Measurements from ENCODE around the gene XXYLT1. TPM values are rescaled to one million over a fixed set of nuclear protein-coding genes. Genes with fewer than 3 reads are reported as not detected.
A peak's percentile ranks its signal among the peaks of the same experiment; 100 is the strongest.

Gene XXYLT1
- total RNA-seq, 4 donors from 2014 or later, result 9.7 to 30.1 (median 17.7) TPM

GRCh38 chr3:195135917-195136316, 135.0 kb downstream of the XXYLT1 start:
- H3K4me3 ChIP-seq (ENCODE audit: low read depth, poor library complexity, severe bottlenecking), result no peak overlapping the region
- 75 to 90% methylated on average over 7 to 8 of the region's 8 CpGs for WGBS, 2 donors
- intact Hi-C loops (cut with DNase I; ENCODE audit: low total_unique reads), result no loop called here
- TF ChIP-seq POLR2A (IDR thresholded peaks at IDR 0.05), result no peak
- TF ChIP-seq, protein P1, sequence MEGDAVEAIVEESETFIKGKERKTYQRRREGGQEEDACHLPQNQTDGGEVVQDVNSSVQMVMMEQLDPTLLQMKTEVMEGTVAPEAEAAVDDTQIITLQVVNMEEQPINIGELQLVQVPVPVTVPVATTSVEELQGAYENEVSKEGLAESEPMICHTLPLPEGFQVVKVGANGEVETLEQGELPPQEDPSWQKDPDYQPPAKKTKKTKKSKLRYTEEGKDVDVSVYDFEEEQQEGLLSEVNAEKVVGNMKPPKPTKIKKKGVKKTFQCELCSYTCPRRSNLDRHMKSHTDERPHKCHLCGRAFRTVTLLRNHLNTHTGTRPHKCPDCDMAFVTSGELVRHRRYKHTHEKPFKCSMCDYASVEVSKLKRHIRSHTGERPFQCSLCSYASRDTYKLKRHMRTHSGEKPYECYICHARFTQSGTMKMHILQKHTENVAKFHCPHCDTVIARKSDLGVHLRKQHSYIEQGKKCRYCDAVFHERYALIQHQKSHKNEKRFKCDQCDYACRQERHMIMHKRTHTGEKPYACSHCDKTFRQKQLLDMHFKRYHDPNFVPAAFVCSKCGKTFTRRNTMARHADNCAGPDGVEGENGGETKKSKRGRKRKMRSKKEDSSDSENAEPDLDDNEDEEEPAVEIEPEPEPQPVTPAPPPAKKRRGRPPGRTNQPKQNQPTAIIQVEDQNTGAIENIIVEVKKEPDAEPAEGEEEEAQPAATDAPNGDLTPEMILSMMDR (IDR thresholded peaks at IDR 0.05), result no peak
- no peak for DNase-seq (ENCODE audit: low spot score in 2 of 2)

- intact Hi-C loops (cut with DNase I; ENCODE audit: low total_unique reads), result no loop called here
- no peak for TF ChIP-seq POLR2A (IDR thresholded peaks at IDR 0.05)
- TF ChIP-seq, protein P1 (IDR thresholded peaks at IDR 0.05), result no peak
- 87 to 90% methylated on average over 6 of the region's 6 CpGs for WGBS, 2 donors
- no peak for DNase-seq (ENCODE audit: low spot score in 2 of 2)
- no peak overlapping the region for H3K4me3 ChIP-seq (ENCODE audit: low read depth, poor library complexity, severe bottlenecking)
Observed at GRCh38 chr3:195134431-195134830, 136.5 kb downstream of the XXYLT1 start.

- intact Hi-C loops (cut with DNase I; ENCODE audit: low total_unique reads), result no loop called here
- WGBS, 2 donors, result 28 to 48% methylated on average over 12 of the region's 12 CpGs
- H3K4me3 ChIP-seq (ENCODE audit: low read depth, poor library complexity, severe bottlenecking), result no peak overlapping the region
- TF ChIP-seq, protein P1 (IDR thresholded peaks at IDR 0.05), result no peak
- TF ChIP-seq POLR2A (IDR thresholded peaks at IDR 0.05), result no peak
- peak in 1 of 2 donors; percentile 80 for DNase-seq (ENCODE audit: low spot score in 2 of 2)
Observed at GRCh38 chr3:195133462-195133861, 137.5 kb downstream of the XXYLT1 start.

DNA sequence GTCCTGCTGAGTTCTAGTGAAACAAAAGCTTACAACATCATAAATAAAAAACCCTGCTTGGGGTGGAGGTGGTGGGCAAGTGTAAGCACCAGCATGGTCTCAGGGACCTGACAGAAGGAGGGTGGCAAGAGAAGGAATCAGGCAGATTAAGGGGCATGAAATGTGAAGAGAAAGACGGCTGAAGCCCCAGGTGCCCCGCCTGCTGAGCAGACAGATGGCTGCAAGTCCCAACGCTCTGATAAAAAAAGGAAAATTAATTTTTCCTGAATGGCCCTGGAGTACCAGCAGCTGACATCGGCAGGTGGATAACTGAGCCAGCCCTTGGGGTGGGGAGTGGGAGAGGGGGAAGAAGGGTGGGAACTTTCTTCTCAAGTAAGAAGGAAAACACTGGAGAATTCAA, 137.9 kb downstream of the XXYLT1 start:
- WGBS, 2 donors, result 40 to 53% methylated on average over 4 of the region's 4 CpGs
- no peak overlapping the region for H3K4me3 ChIP-seq (ENCODE audit: low read depth, poor library complexity, severe bottlenecking)
- no peak for DNase-seq (ENCODE audit: low spot score in 2 of 2)
- TF ChIP-seq, protein P1 (IDR thresholded peaks at IDR 0.05), result no peak
- no peak for TF ChIP-seq POLR2A (IDR thresholded peaks at IDR 0.05)
- intact Hi-C loops (cut with DNase I; ENCODE audit: low total_unique reads), result no loop called here

DNA sequence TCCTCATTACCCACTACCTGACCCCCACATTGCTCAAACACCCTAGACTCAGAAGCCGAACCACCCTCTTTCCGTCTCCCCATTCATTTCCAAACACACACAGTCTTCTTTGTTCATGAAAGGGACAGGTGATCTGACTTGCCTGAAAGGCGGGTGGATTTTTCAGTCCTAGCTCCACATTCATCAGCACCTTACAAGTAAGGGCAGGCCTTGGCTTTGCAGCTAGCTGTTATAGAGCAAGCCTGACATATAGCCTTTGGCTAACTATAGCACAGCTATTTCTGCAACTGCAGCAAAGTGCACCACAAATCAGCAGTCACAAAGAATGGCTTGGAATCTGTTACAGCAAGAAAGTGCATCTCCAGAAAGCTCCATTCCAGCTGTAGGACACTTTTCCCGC, 139.8 kb downstream of the XXYLT1 start:
- WGBS, 2 donors, result 52 to 59% methylated on average over 4 of the region's 4 CpGs
- no peak overlapping the region for H3K4me3 ChIP-seq (ENCODE audit: low read depth, poor library complexity, severe bottlenecking)
- TF ChIP-seq, protein P1 (IDR thresholded peaks at IDR 0.05), result no peak
- no peak for TF ChIP-seq POLR2A (IDR thresholded peaks at IDR 0.05)
- intact Hi-C loops (cut with DNase I; ENCODE audit: low total_unique reads), result no loop called here
- no peak for DNase-seq (ENCODE audit: low spot score in 2 of 2)
